Natural killer cell (primary cell): ENCODE data around the gene FOXR2. TPM values are rescaled to one million over a fixed set of nuclear protein-coding genes. Genes with fewer than 3 reads are reported as not detected.

Experiments
- ATAC-seq, 3 donors: fragments of 150-1000 bp in 2 of 3; fragments of 200-7000 bp in 1 of 3; cut with Tn5 transposase; 1 replicate in 1 of 3; 2 replicates in 2 of 3; pipeline ENCODE4 v1.10.0; 2021; ENCODE audit warnings: mild to moderate bottlenecking in 2 of 3, moderate library complexity in 2 of 3
- DNase-seq, 2 donors: peaks; one replicate each; pipeline versions ENCODE4 v3.0.0 to v3.0.0-alpha.2; 2013 to 2021; ENCODE audit warnings: mixed read lengths in 1 of 2
- H3K27ac ChIP-seq: one replicate; pipeline ENCODE4 v1.5.1; 2013; ENCODE audit warnings: mild to moderate bottlenecking, low read length
- H3K27me3 ChIP-seq: one replicate; pipeline ENCODE4 v1.6.1; 2013; ENCODE audit warnings: low read length; ENCODE audit not compliant: control insufficient read depth, insufficient read depth
- H3K36me3 ChIP-seq: one replicate; pipeline ENCODE4 v1.6.1; 2013; ENCODE audit warnings: low read length; ENCODE audit not compliant: control insufficient read depth, insufficient read depth
- H3K4me1 ChIP-seq: one replicate; pipeline ENCODE4 v1.6.1; 2013; ENCODE audit warnings: low read length; ENCODE audit not compliant: control insufficient read depth, insufficient read depth
- H3K4me3 ChIP-seq: one replicate; pipeline ENCODE4 v1.5.1; 2013; ENCODE audit warnings: low read length
- H3K9me3 ChIP-seq: one replicate; pipeline ENCODE4 v1.6.1; 2013; ENCODE audit warnings: low read length; ENCODE audit not compliant: control insufficient read depth, insufficient read depth
- H3K27ac Mint-ChIP-seq, 2 donors: one replicate each; pipeline ENCODE4 v1.8.0; 2022; ENCODE audit warnings: mild to moderate bottlenecking in 2 of 2, mixed read lengths in 2 of 2, moderate library complexity in 1 of 2
- H3K27me3 Mint-ChIP-seq, 2 donors: one replicate each; pipeline ENCODE4 v1.8.0; 2022; ENCODE audit warnings: low read depth in 2 of 2, mixed read lengths in 2 of 2
- H3K36me3 Mint-ChIP-seq: one replicate; pipeline ENCODE4 v1.8.0; 2022; ENCODE audit warnings: mixed read lengths
- H3K4me1 Mint-ChIP-seq, 2 donors: one replicate each; pipeline ENCODE4 v1.8.0; 2022; ENCODE audit warnings: mixed read lengths in 2 of 2
- H3K4me3 Mint-ChIP-seq: one replicate; pipeline ENCODE4 v1.8.0; 2022; ENCODE audit warnings: mild to moderate bottlenecking, moderate library complexity, mixed read lengths
- H3K9me3 Mint-ChIP-seq, 2 donors: one replicate each; pipeline ENCODE4 v1.8.0; 2022; ENCODE audit warnings: mixed read lengths in 2 of 2
- CTCF ChIP-seq: fragments of 200-600 bp; IDR thresholded peaks from one replicate; pipeline ENCODE4 v1.8.0; 2022; ENCODE audit warnings: antibody characterized with exemption
- WGBS: methylation state at CpG from one replicate; pipeline ENCODE4 v1.1.7; 2013; ENCODE audit warnings: missing lambda C conversion rate; ENCODE audit not compliant: insufficient coverage; 5-methylcytosine and 5-hydroxymethylcytosine counted together
- intact Hi-C: fragments of 100-400 bp; cut with micrococcal nuclease; formaldehyde crosslinking; loops from one replicate; pipeline ENCODE4 v1.14.2; 2022
- total RNA-seq, 4 donors: library from RNA; stranded (reverse); fragments of 120-200 nt in 1 of 4; gene quantifications; one replicate each; pipeline versions ENCODE4 v1.2.3 to v1.2.4, GENCODE V29; 2013 to 2022

Gene FOXR2
- total RNA-seq, 3 donors from 2014 or later (not counting 1 experiment from before 2014, with no cell fraction given): not detected

- Histone ChIP-seq H3K4me3 (no peak overlapping the region), H3K9me3 (no peaks in the 10 kb centered on the region), H3K36me3 (no peaks in the 10 kb centered on the region), H3K27ac (no peak overlapping the region), H3K4me1 (no peaks in the 10 kb centered on the region), H3K27me3 (no peaks in the 10 kb centered on the region)
- no peak for DNase-seq
- WGBS: 95% methylated on average over 2 of the region's 2 CpGs
- H3K27ac Mint-ChIP-seq: no peak overlapping the region
- peaks cover 0 to 20% of the 10 kb centered on the region in 2 donors for H3K27me3 Mint-ChIP-seq
- intact Hi-C loops: no loop called here
- no peak for TF ChIP-seq CTCF
- no peaks in the 10 kb centered on the region for H3K36me3 Mint-ChIP-seq
- no peaks in the 10 kb centered on the region for H3K9me3 Mint-ChIP-seq
- ATAC-seq: no peak
- H3K4me1 Mint-ChIP-seq: peaks cover 0 to 5% of the 10 kb centered on the region in 2 donors
- no peak overlapping the region for H3K4me3 Mint-ChIP-seq
These were observed 36.7 kb downstream of the FOXR2 start for GRCh38 chrX:55659931-55660330.

- no peak for ATAC-seq
- Mint-ChIP-seq H3K9me3 (no peaks in the 10 kb centered on the region), H3K36me3 (no peaks in the 10 kb centered on the region), H3K4me1 (peaks cover 0 to 5% of the 10 kb centered on the region in 2 donors), H3K4me3 (no peak overlapping the region), H3K27ac (no peak overlapping the region), H3K27me3 (peaks cover 4 to 20% of the 10 kb centered on the region in 2 donors)
- no peak overlapping the region for H3K4me3 ChIP-seq
- no peaks in the 10 kb centered on the region for H3K4me1 ChIP-seq
- no peaks in the 10 kb centered on the region for H3K36me3 ChIP-seq
- no peak for TF ChIP-seq CTCF
- WGBS: 31% methylated on average over 2 of the region's 3 CpGs
- H3K9me3 ChIP-seq: no peaks in the 10 kb centered on the region
- intact Hi-C loops: no loop called here
- H3K27me3 ChIP-seq: no peaks in the 10 kb centered on the region
- H3K27ac ChIP-seq: no peak overlapping the region
- DNase-seq: no peak
These were observed 40.4 kb downstream of the FOXR2 start for GRCh38 chrX:55663584-55663983.

- DNase-seq: no peak
- no peaks in the 10 kb centered on the region for H3K36me3 ChIP-seq
- H3K9me3 Mint-ChIP-seq: no peaks in the 10 kb centered on the region
- H3K4me1 Mint-ChIP-seq: peaks cover 0 to 5% of the 10 kb centered on the region in 2 donors
- ATAC-seq: no peak
- peaks cover 0 to 7% of the 10 kb centered on the region in 2 donors for H3K27me3 Mint-ChIP-seq
- no CpG with 5 or more reads among the region's 1 CpG for WGBS
- no peaks in the 10 kb centered on the region for H3K4me1 ChIP-seq
- H3K27ac ChIP-seq: no peak overlapping the region
- no peaks in the 10 kb centered on the region for H3K27me3 ChIP-seq
- H3K4me3 ChIP-seq: no peak overlapping the region
- intact Hi-C loops: no loop called here
- H3K9me3 ChIP-seq: no peaks in the 10 kb centered on the region
- no peak for TF ChIP-seq CTCF
- H3K4me3 Mint-ChIP-seq: no peak overlapping the region
- H3K27ac Mint-ChIP-seq: no peak overlapping the region
- no peaks in the 10 kb centered on the region for H3K36me3 Mint-ChIP-seq
These were observed 44.9 kb downstream of the FOXR2 start for GRCh38 chrX:55668084-55668483.

Other genes with a start within 250 kb of the FOXR2 start
- gene MAGEH1, start 171.3 kb upstream of the FOXR2 start, total RNA-seq: 10 to 100 TPM; 10.7 to 13.0 (median 12.9) TPM
- gene USP51, start 133.6 kb upstream of the FOXR2 start, total RNA-seq: under 1 TPM; 0.50 to 0.86 (median 0.85) TPM
- 10 to 100 TPM; 13.5 to 17.5 (median 14.5) TPM for gene RRAGB, start 94.3 kb downstream of the FOXR2 start, total RNA-seq